ENCODE results near the gene ARHGAP6.

Gene ARHGAP6

GRCh38 chrX:11172415-11172814 is 493.3 kb downstream of the ARHGAP6 start:
- TF ChIP-seq CTCF (IDR thresholded peaks at IDR 0.05) = no peak
- no peak overlapping the region for H3K4me3 Mint-ChIP-seq
- H3K27me3 Mint-ChIP-seq (ENCODE audit: low read depth, poor library complexity) = peaks cover 6% of the 10 kb centered on the region
- H3K36me3 Mint-ChIP-seq (ENCODE audit: low read depth) = peaks cover 15% of the 10 kb centered on the region
- H3K4me1 Mint-ChIP-seq = no peaks in the 10 kb centered on the region
- peaks cover 31% of the 10 kb centered on the region for H3K9me3 Mint-ChIP-seq
- no peak overlapping the region for H3K27ac Mint-ChIP-seq
- no peak for DNase-seq

- Mint-ChIP-seq H3K4me1 (no peaks in the 10 kb centered on the region), H3K36me3 (ENCODE audit: low read depth) (peaks cover 20% of the 10 kb centered on the region), H3K27me3 (ENCODE audit: low read depth, poor library complexity) (peaks cover 4% of the 10 kb centered on the region), H3K27ac (no peak overlapping the region), H3K4me3 (no peak overlapping the region), H3K9me3 (peaks cover 34% of the 10 kb centered on the region)
- TF ChIP-seq CTCF (IDR thresholded peaks at IDR 0.05) = no peak
- no peak for DNase-seq
Measured at GRCh38 chrX:11171956-11172355, 493.8 kb downstream of the ARHGAP6 start.

GRCh38 chrX:11164433-11164832 is 501.3 kb downstream of the ARHGAP6 start:
- H3K4me1 Mint-ChIP-seq = no peaks in the 10 kb centered on the region
- no peak overlapping the region for H3K27ac Mint-ChIP-seq
- TF ChIP-seq CTCF (IDR thresholded peaks at IDR 0.05) = no peak
- peaks cover 11% of the 10 kb centered on the region for H3K9me3 Mint-ChIP-seq
- no peak for DNase-seq
- H3K27me3 Mint-ChIP-seq (ENCODE audit: low read depth, poor library complexity) = no peaks in the 10 kb centered on the region
- peaks cover 15% of the 10 kb centered on the region for H3K36me3 Mint-ChIP-seq (ENCODE audit: low read depth)
- no peak overlapping the region for H3K4me3 Mint-ChIP-seq

GRCh38 chrX:11159149-11159548 is 506.6 kb downstream of the ARHGAP6 start:
- TF ChIP-seq CTCF (IDR thresholded peaks at IDR 0.05) = no peak
- H3K9me3 Mint-ChIP-seq = peaks cover 19% of the 10 kb centered on the region
- H3K4me1 Mint-ChIP-seq = no peaks in the 10 kb centered on the region
- no peaks in the 10 kb centered on the region for H3K27me3 Mint-ChIP-seq (ENCODE audit: low read depth, poor library complexity)
- no peak overlapping the region for H3K27ac Mint-ChIP-seq
- no peak overlapping the region for H3K4me3 Mint-ChIP-seq
- DNase-seq = no peak
- H3K36me3 Mint-ChIP-seq (ENCODE audit: low read depth) = peaks cover 3% of the 10 kb centered on the region

- Mint-ChIP-seq H3K4me1 (no peaks in the 10 kb centered on the region), H3K27me3 (ENCODE audit: low read depth, poor library complexity) (no peaks in the 10 kb centered on the region), H3K4me3 (no peak overlapping the region), H3K27ac (no peak overlapping the region), H3K9me3 (peaks cover 27% of the 10 kb centered on the region), H3K36me3 (ENCODE audit: low read depth) (peaks cover 4% of the 10 kb centered on the region)
- no peak for TF ChIP-seq CTCF (IDR thresholded peaks at IDR 0.05)
- DNase-seq = no peak
Measured at GRCh38 chrX:11151799-11152559, 513.7 kb downstream of the ARHGAP6 start.

GRCh38 chrX:11148401-11148800 is 517.3 kb downstream of the ARHGAP6 start:
- Mint-ChIP-seq H3K4me3 (no peak overlapping the region), H3K36me3 (ENCODE audit: low read depth) (no peaks in the 10 kb centered on the region), H3K9me3 (peaks cover 18% of the 10 kb centered on the region), H3K27me3 (ENCODE audit: low read depth, poor library complexity) (no peaks in the 10 kb centered on the region), H3K4me1 (peaks cover 4% of the 10 kb centered on the region), H3K27ac (no peak overlapping the region)
- no peak for DNase-seq
- no peak for TF ChIP-seq CTCF (IDR thresholded peaks at IDR 0.05)
